ENCODE data around the gene MFSD6L.
A peak's percentile ranks its signal among the peaks of the same experiment; 100 is the strongest.

MFSD6L gene

DNA sequence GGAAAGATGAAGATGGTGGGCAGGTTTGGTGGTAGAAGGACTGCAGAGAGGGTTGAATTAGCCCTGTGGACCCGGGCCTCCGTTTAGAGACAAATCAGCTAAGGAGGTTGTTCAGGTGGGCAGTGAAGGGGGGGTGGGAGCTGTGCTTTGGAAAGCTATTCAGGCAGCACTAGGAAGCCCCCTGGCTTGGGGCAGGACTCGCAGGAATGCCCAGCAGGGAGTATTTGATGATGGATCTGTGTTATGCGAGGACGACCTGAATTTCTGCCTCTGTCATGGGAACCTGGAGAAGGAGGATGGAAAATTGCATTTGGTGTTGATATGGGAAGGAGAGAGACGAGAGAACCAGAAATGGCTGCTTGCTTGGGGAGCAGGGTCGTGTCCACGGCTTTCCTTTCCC, 44.3 kb downstream of the MFSD6L start:
- Mint-ChIP-seq H3K4me1 (no peaks in the 10 kb centered on the region), H3K27me3 (peaks cover 21% of the 10 kb centered on the region), H3K4me3 (no peak overlapping the region), H3K9me3 (no peaks in the 10 kb centered on the region), H3K27ac (no peak overlapping the region), H3K36me3 (peaks cover 1% of the 10 kb centered on the region)
- ATAC-seq (ENCODE audit: low read depth) (no peak), DNase-seq (ENCODE audit: low spot score in 2 of 2) (no peak)

- Mint-ChIP-seq H3K4me3 (no peak overlapping the region), H3K36me3 (peaks cover 1% of the 10 kb centered on the region), H3K27ac (no peak overlapping the region), H3K4me1 (no peaks in the 10 kb centered on the region), H3K9me3 (no peaks in the 10 kb centered on the region), H3K27me3 (peaks cover 23% of the 10 kb centered on the region)
- DNase-seq (ENCODE audit: low spot score in 2 of 2) = no peak
- ATAC-seq (ENCODE audit: low read depth) = peak; percentile 45
Measured at GRCh38 chr17:8753976-8754440, 45.2 kb downstream of the MFSD6L start.

GRCh38 chr17:8753136-8753975, 45.8 kb downstream of the MFSD6L start:
- H3K9me3 Mint-ChIP-seq = no peaks in the 10 kb centered on the region
- DNase-seq (ENCODE audit: low spot score in 2 of 2) (no peak), ATAC-seq (ENCODE audit: low read depth) (no peak)
- no peak overlapping the region for H3K4me3 Mint-ChIP-seq
- no peaks in the 10 kb centered on the region for H3K4me1 Mint-ChIP-seq
- peaks cover 1% of the 10 kb centered on the region for H3K36me3 Mint-ChIP-seq
- H3K27me3 Mint-ChIP-seq = peaks cover 23% of the 10 kb centered on the region
- H3K27ac Mint-ChIP-seq = no peak overlapping the region

GRCh38 chr17:8749616-8750015, 49.5 kb downstream of the MFSD6L start:
- Mint-ChIP-seq H3K27ac (no peak overlapping the region), H3K9me3 (no peaks in the 10 kb centered on the region), H3K4me3 (no peak overlapping the region), H3K36me3 (peaks cover under 1% of the 10 kb centered on the region), H3K27me3 (peaks cover 4% of the 10 kb centered on the region), H3K4me1 (peaks cover 8% of the 10 kb centered on the region)
- ATAC-seq (ENCODE audit: low read depth) (no peak), DNase-seq (ENCODE audit: low spot score in 2 of 2) (no peak)

DNA sequence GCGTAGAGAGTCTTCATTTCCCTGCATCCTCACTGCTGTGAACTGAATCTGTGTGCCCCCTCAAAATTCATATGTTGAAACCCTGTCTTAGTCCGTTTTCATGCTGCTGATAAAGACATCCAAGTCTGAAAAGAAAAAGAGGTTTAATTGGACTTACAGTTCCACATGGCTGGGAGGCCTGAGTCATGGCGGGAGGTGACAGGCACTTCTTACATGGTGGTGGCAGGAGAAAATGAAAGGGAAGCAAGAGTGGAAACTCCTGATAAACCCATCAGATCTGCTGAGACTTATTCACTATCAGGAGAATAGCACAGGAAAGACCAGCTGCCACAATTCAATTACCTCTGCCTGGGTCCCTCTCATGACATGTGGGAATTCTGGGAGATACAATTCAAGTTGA, 51.4 kb downstream of the MFSD6L start:
- DNase-seq (ENCODE audit: low spot score in 2 of 2) (no peak), ATAC-seq (ENCODE audit: low read depth) (no peak)
- Mint-ChIP-seq H3K4me1 (peaks cover 10% of the 10 kb centered on the region), H3K4me3 (no peak overlapping the region), H3K9me3 (no peaks in the 10 kb centered on the region), H3K27ac (no peak overlapping the region), H3K36me3 (no peaks in the 10 kb centered on the region), H3K27me3 (peaks cover 2% of the 10 kb centered on the region)

All from memory B cell (primary cell).